HCT116 (cell line): ENCODE results near the gene SP3. TPM values are rescaled to one million over a fixed set of nuclear protein-coding genes. Genes with fewer than 3 reads are reported as not detected.

Source experiments
- ATAC-seq: fragments of 200-7000 bp; cut with Tn5 transposase; 2 replicates; pipeline ENCODE4 v1.9.1; 2020; ENCODE audit warnings: mild to moderate bottlenecking, moderate library complexity
- BruUV-seq: library from RNA; stranded (reverse); fragments of 400-500 nt; replicated peaks from 2 replicates; lab custom pipeline; 2021; lab: Mats Ljungman, UMichigan
- CTCF ChIA-PET: fragments of 300-600 bp; sonication (Branson Sonifier 250); formaldehyde crosslinking; loops from one replicate; lab custom pipeline; 2021; ENCODE audit warnings: antibody characterized with exemption; lab: Charles Lee
- POLR2A ChIA-PET: fragments of 300-600, 350-600 bp; sonication (Branson Sonifier 250); formaldehyde crosslinking; loops from one replicate; lab custom pipeline; 2021; ENCODE audit warnings: antibody characterized with exemption; lab: Charles Lee
- RAD21 ChIA-PET, 2 experiments: fragments of 300-600 bp; sonication (Branson Sonifier 250); formaldehyde crosslinking; loops; one replicate each; lab custom pipeline; 2023; ENCODE audit warnings: low total read pairs in 2 of 2; ENCODE audit not compliant: uncharacterized antibody in 2 of 2, unreplicated experiment in 2 of 2, low non-redundant PET in 1 of 2; lab: Charles Lee
- DNase-seq: peaks from one replicate; pipeline ENCODE4 v3.0.0-alpha.2; 2010; ENCODE audit warnings: low read depth, low spot score
- H2AFZ ChIP-seq: fragments of 200-600 bp; shearing (Covaris generic), sonication (generic); 2 replicates; pipeline ENCODE4 v1.6.1; 2017; ENCODE audit warnings: low read depth, mixed run types, mixed read lengths, antibody characterized with exemption, low read length; ENCODE audit not compliant: poor library complexity, severe bottlenecking
- H3K27ac ChIP-seq: 2 replicates; pipeline ENCODE4 v1.5.1; 2012; ENCODE audit warnings: low read depth, low read length
- H3K27me3 ChIP-seq: fragments of 200-600 bp; sonication (generic); 2 replicates; pipeline ENCODE4 v1.6.1; 2016; ENCODE audit warnings: mixed run types, low read length, mixed read lengths; ENCODE audit not compliant: insufficient read depth
- H3K36me3 ChIP-seq, 2 experiments: fragments of 200-500 bp in 1 of 2; fragments of 200-600 bp in 1 of 2; sonication (Bioruptor generic) in 1 of 2; sonication (generic) in 1 of 2; 2 replicates each; pipeline versions ENCODE4 v1.5.1 to v1.6.1; 2014 to 2016; ENCODE audit warnings: low read length in 2 of 2, inconsistent platforms in 1 of 2, mixed read lengths in 1 of 2, mixed run types in 1 of 2; ENCODE audit not compliant: insufficient read depth in 2 of 2, control insufficient read depth in 1 of 2
- H3K4me1 ChIP-seq, 2 experiments: fragments of 200-600 bp in 1 of 2; sonication (generic) in 1 of 2; 2 replicates each; pipeline versions ENCODE4 v1.5.1 to v1.6.1; 2012 to 2017; ENCODE audit warnings: low read length in 2 of 2, inconsistent platforms in 1 of 2, mild to moderate bottlenecking in 1 of 2, mixed read lengths in 1 of 2, mixed run types in 1 of 2, moderate library complexity in 1 of 2; ENCODE audit not compliant: insufficient read depth in 2 of 2, control insufficient read depth in 1 of 2
- H3K4me2 ChIP-seq: fragments of 200-600 bp; sonication (generic); 2 replicates; pipeline ENCODE4 v1.6.1; 2017; ENCODE audit warnings: mixed run types, low read length, mixed read lengths
- H3K4me3 ChIP-seq, 2 experiments: fragments of 200-600 bp in 1 of 2; sonication (generic) in 1 of 2; replicated peaks in 1 of 2; 2 replicates each; pipeline ENCODE4 v1.5.1; 2011 to 2016; ENCODE audit warnings: low read length in 2 of 2, control low read depth in 1 of 2, low read depth in 1 of 2, mild to moderate bottlenecking in 1 of 2, mixed read lengths in 1 of 2, mixed run types in 1 of 2
- H3K79me2 ChIP-seq: fragments of 200-600 bp; sonication (generic); 2 replicates; pipeline ENCODE4 v1.6.1; 2017; ENCODE audit warnings: mild to moderate bottlenecking, mixed run types, low read length, moderate library complexity, mixed read lengths; ENCODE audit not compliant: insufficient read depth
- H3K9ac ChIP-seq: fragments of 200-600 bp; sonication (generic); 2 replicates; pipeline ENCODE4 v1.6.1; 2016; ENCODE audit warnings: low read length, mixed read lengths
- H3K9me2 ChIP-seq: fragments of 200-600 bp; sonication (generic), shearing (Covaris generic); 2 replicates; pipeline ENCODE4 v1.6.1; 2017; ENCODE audit warnings: mixed run types, mild to moderate bottlenecking, moderate library complexity; ENCODE audit not compliant: insufficient read depth
- H3K9me3 ChIP-seq, 2 experiments: fragments of 200-500 bp in 1 of 2; fragments of 200-600 bp in 1 of 2; sonication (Bioruptor generic) in 1 of 2; sonication (generic) in 1 of 2; 2 replicates each; pipeline ENCODE4 v1.6.1; 2014 to 2017; ENCODE audit warnings: low read length in 2 of 2, mixed read lengths in 2 of 2, inconsistent platforms in 1 of 2, low read depth in 1 of 2, mild to moderate bottlenecking in 1 of 2, mixed run types in 1 of 2, moderate library complexity in 1 of 2; ENCODE audit not compliant: control insufficient read depth in 1 of 2, insufficient read depth in 1 of 2
- H4K20me1 ChIP-seq: fragments of 200-600 bp; sonication (generic), shearing (Covaris generic); 2 replicates; pipeline ENCODE4 v1.6.1; 2017; ENCODE audit warnings: mixed run types, mild to moderate bottlenecking, moderate library complexity; ENCODE audit not compliant: insufficient read depth
- CBX3 ChIP-seq: IDR thresholded peaks from 2 replicates; pipeline ENCODE4 v1.6.1; 2012; ENCODE audit warnings: low read depth
- CEBPB ChIP-seq: IDR thresholded peaks from 2 replicates; pipeline ENCODE4 v1.6.1; 2012; ENCODE audit warnings: low read depth
- EGR1 ChIP-seq: IDR thresholded peaks from 2 replicates; pipeline ENCODE4 v1.6.1; 2012; ENCODE audit warnings: low read depth
- ELF1 ChIP-seq: IDR thresholded peaks from 2 replicates; pipeline ENCODE4 v1.6.1; 2012; ENCODE audit warnings: low read depth, borderline replicate concordance
- EZH2 ChIP-seq: fragments of 200-600 bp; sonication (generic); IDR thresholded peaks from 2 replicates; pipeline ENCODE4 v1.6.1; 2017; ENCODE audit warnings: antibody characterized with exemption, mixed run types
- EZH2phosphoT487 ChIP-seq: fragments of 200-600 bp; IDR thresholded peaks from 2 replicates; pipeline ENCODE4 v1.6.1; 2018; ENCODE audit warnings: antibody characterized with exemption, borderline replicate concordance
- JUND ChIP-seq: IDR thresholded peaks from 2 replicates; pipeline ENCODE4 v1.6.1; 2012
- POLR2AphosphoS5 ChIP-seq: IDR thresholded peaks from 2 replicates; pipeline ENCODE4 v1.6.1; 2011; ENCODE audit warnings: mild to moderate bottlenecking, low read depth, low read length, moderate library complexity
- RAD21 ChIP-seq: IDR thresholded peaks from 2 replicates; pipeline ENCODE4 v1.6.1; 2012; ENCODE audit warnings: low read depth, mild to moderate bottlenecking
- REST ChIP-seq: IDR thresholded peaks from 2 replicates; pipeline ENCODE4 v1.6.1; 2012; ENCODE audit warnings: low read depth
- SP1 ChIP-seq: IDR thresholded peaks from 2 replicates; pipeline ENCODE4 v1.6.1; 2012; ENCODE audit warnings: low read depth
- SRF ChIP-seq: IDR thresholded peaks from 2 replicates; pipeline ENCODE4 v1.6.1; 2012; ENCODE audit warnings: low read depth
- TCF7L2 ChIP-seq: IDR thresholded peaks from 2 replicates; pipeline ENCODE4 v1.7.0; 2011; ENCODE audit warnings: borderline replicate concordance, inconsistent platforms; ENCODE audit not compliant: insufficient read depth, insufficient read length; ENCODE audit errors: extremely low read depth
- YY1 ChIP-seq: IDR thresholded peaks from 2 replicates; pipeline ENCODE4 v1.6.1; 2011; ENCODE audit warnings: low read length, low read depth, moderate library complexity, mild to moderate bottlenecking; ENCODE audit not compliant: insufficient replicate concordance; ENCODE audit errors: extremely low read depth
- ZBTB33 ChIP-seq: IDR thresholded peaks from 2 replicates; pipeline ENCODE4 v1.6.1; 2011; ENCODE audit warnings: mild to moderate bottlenecking, low read length, moderate library complexity; ENCODE audit not compliant: insufficient replicate concordance; ENCODE audit errors: extremely low read depth
- intact Hi-C: fragments of 100-400 bp; cut with micrococcal nuclease; formaldehyde crosslinking; loops from 2 replicates; pipeline ENCODE4 v1.10.0; 2022
- total RNA-seq: library from RNA; stranded (reverse); gene quantifications from one replicate; pipeline ENCODE4 v1.2.1, GENCODE V29; 2021; ENCODE audit not compliant: unreplicated experiment

The SP3 gene
- total RNA-seq, 1 experiment from 2014 or later: 98.0 TPM

DNA sequence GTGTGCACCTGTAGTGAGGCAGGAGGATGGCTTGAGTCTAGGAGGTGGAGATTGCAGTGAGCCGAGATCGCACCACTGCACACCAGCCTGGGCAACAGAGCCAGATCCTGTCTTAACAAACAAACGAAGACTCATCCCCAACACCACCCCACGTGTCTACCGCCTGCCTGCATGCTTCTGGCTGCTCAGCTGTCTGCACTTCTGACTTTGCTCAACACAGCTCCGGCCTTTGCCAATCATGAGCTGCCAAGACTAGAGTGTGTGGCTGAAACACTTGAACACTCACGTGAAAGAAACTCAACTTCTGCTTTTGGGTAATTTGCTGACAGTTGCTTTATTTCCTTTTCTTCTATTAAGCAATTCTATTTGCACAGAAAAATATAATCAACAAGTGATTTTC lies 32.1 kb upstream of the SP3 start:
- CTCF ChIA-PET: interaction anchor here (1.0 kb wide), 1 partner anchor 113 kb away, joined by 3 read pairs; no protein-coding TSS in a partner anchor
- POLR2A ChIA-PET: no interaction called here
- intact Hi-C loops: no loop called here
- DNase-seq: no peak
- Histone ChIP-seq H4K20me1 (no peaks in the 10 kb centered on the region), H3K36me3 (no peaks in the 10 kb centered on the region), H3K27me3 (no peaks in the 10 kb centered on the region), H3K4me3 (no peak overlapping the region), H3K4me1 (no peaks in the 10 kb centered on the region), H3K9ac (no peak overlapping the region), H3K4me2 (no peak overlapping the region), H2AFZ (no peak overlapping the region), H3K27ac (no peak overlapping the region), H3K9me3 (no peaks in the 10 kb centered on the region), H3K79me2 (no peaks in the 10 kb centered on the region), H3K9me2 (no peaks in the 10 kb centered on the region)
- RAD21 ChIA-PET: no interaction called here
- BruUV-seq: no TSS peak
- ATAC-seq: no peak
- no peak for TF ChIP-seq RAD21
- no peak for TF ChIP-seq ZBTB33
- TF ChIP-seq ELF1: no peak
- TF ChIP-seq CEBPB: no peak
- TF ChIP-seq EGR1: no peak
- no peak for TF ChIP-seq SRF
- no peak for TF ChIP-seq JUND
- no peak for TF ChIP-seq SP1

DNA sequence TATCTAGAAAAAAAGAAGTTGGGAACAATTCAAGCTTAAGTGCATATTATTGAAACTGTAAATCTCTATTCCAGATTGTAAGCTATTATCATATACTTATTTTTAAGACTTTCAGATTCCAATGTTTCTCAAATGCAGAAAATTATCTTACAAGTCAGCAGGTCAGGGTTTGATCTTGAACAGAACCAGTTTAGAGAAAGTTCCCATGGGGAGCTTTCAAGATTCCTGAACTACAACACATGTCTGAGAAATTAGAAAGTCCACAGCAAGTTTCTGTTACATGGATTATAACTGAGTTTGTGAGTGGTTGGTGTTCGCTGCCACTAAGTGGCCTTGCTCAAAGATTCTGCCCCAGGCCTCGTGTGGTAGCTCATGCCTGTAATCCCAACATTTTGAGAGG lies 31.6 kb upstream of the SP3 start:
- no peaks in the 10 kb centered on the region for H3K9me3 ChIP-seq
- BruUV-seq: no TSS peak
- no peaks in the 10 kb centered on the region for H3K27me3 ChIP-seq
- no peak overlapping the region for H3K27ac ChIP-seq
- no peaks in the 10 kb centered on the region for H3K79me2 ChIP-seq
- H4K20me1 ChIP-seq: no peaks in the 10 kb centered on the region
- POLR2A ChIA-PET: no interaction called here
- intact Hi-C loops: no loop called here
- H3K4me1 ChIP-seq: no peaks in the 10 kb centered on the region
- no peak for ATAC-seq
- H3K9ac ChIP-seq: no peak overlapping the region
- CTCF ChIA-PET: interaction anchor here (1.0 kb wide), 1 partner anchor 113 kb away, joined by 3 read pairs; no protein-coding TSS in a partner anchor
- no peak for DNase-seq
- H3K4me3 ChIP-seq: no peak overlapping the region
- H3K4me2 ChIP-seq: no peak overlapping the region
- no peak overlapping the region for H2AFZ ChIP-seq
- no peaks in the 10 kb centered on the region for H3K9me2 ChIP-seq
- H3K36me3 ChIP-seq: no peaks in the 10 kb centered on the region
- TF ChIP-seq EZH2phosphoT487: no peak
- no peak for TF ChIP-seq YY1
- no peak for TF ChIP-seq POLR2AphosphoS5
- TF ChIP-seq TCF7L2: no peak
- no peak for TF ChIP-seq SRF
- TF ChIP-seq REST: no peak
- TF ChIP-seq CBX3: no peak
- TF ChIP-seq EZH2: no peak
- TF ChIP-seq, all 23 proteins: peak for 0
- RAD21 ChIA-PET: no interaction called here
